Stimulated activated naive CD8-positive, alpha-beta T cell treated with anti-CD3 and anti-CD28 coated beads, Interleukin-15, Interleukin-2, amounts not matched to agents 100 ng/mL and 50 ng/mL, for 24 hours (primary cell): Measurements from ENCODE around the gene SLC20A1.
"Not testable (repeated sequence)": the region's sequence is repeated elsewhere in the genome, so short reads cannot be mapped to it uniquely, and the experiment has no call there.

Experiments
- H3K27ac Mint-ChIP-seq: one replicate; pipeline ENCODE4 v1.8.0; 2021; ENCODE audit warnings: mild to moderate bottlenecking, mixed read lengths
- H3K27me3 Mint-ChIP-seq: one replicate; pipeline ENCODE4 v1.8.0; 2021; ENCODE audit warnings: mixed read lengths
- H3K36me3 Mint-ChIP-seq: one replicate; pipeline ENCODE4 v1.8.0; 2021; ENCODE audit warnings: low read depth, mixed read lengths
- H3K4me1 Mint-ChIP-seq: one replicate; pipeline ENCODE4 v1.8.0; 2021; ENCODE audit warnings: low read depth, mixed read lengths
- H3K4me3 Mint-ChIP-seq: one replicate; pipeline ENCODE4 v1.8.0; 2021; ENCODE audit warnings: mild to moderate bottlenecking, mixed read lengths
- H3K9me3 Mint-ChIP-seq: one replicate; pipeline ENCODE4 v1.8.0; 2021; ENCODE audit warnings: mixed read lengths

SLC20A1 gene

DNA sequence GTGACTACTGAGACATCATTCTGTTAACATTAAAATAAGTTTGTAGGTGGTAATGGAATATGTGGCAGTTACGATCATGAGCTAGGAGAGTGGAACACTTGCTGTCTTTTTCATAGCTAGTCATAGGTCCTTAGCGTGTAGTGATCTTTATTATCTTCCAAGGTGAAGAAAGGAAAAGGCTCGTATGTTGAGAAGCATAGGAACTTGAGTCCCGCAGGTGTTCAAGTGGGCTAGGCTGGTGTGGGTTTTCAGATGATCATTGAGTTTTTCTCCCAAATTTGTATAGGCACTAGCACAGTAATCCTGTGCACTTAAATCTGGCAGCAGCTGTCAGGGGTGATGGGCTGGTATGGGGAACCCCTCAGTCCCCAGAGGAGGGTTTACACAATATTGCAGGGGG lies 10.9 kb downstream of the SLC20A1 start:
- Mint-ChIP-seq H3K27me3 (no peaks in the 10 kb centered on the region), H3K27ac (peak overlapping the region; percentile 56), H3K36me3 (peaks cover 90% of the 10 kb centered on the region), H3K4me3 (no peak overlapping the region), H3K4me1 (peaks cover 67% of the 10 kb centered on the region), H3K9me3 (no peaks in the 10 kb centered on the region)

DNA sequence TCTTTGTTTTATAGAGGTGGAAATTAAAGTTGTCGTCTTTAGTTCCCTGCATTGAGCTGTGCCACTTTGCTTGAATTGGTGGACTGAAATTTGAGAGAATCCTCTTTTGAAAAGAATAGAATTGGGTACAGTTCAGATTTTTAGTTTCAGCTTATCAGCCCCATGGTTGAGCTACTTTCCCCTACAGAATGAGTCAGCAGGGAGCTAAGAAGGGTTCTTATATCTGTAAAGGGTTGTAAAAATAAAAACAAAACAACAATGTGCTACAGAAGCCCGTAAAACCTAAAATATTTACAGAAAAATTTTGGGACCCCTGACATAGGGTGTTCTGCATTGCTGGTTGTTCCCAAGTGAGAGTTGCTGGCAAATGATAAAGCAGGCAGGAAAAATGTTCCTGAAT lies 12.6 kb downstream of the SLC20A1 start:
- Mint-ChIP-seq H3K27ac (no peak overlapping the region), H3K27me3 (no peaks in the 10 kb centered on the region), H3K9me3 (no peaks in the 10 kb centered on the region), H3K36me3 (peaks cover 88% of the 10 kb centered on the region), H3K4me3 (no peak overlapping the region), H3K4me1 (peaks cover 59% of the 10 kb centered on the region)

DNA sequence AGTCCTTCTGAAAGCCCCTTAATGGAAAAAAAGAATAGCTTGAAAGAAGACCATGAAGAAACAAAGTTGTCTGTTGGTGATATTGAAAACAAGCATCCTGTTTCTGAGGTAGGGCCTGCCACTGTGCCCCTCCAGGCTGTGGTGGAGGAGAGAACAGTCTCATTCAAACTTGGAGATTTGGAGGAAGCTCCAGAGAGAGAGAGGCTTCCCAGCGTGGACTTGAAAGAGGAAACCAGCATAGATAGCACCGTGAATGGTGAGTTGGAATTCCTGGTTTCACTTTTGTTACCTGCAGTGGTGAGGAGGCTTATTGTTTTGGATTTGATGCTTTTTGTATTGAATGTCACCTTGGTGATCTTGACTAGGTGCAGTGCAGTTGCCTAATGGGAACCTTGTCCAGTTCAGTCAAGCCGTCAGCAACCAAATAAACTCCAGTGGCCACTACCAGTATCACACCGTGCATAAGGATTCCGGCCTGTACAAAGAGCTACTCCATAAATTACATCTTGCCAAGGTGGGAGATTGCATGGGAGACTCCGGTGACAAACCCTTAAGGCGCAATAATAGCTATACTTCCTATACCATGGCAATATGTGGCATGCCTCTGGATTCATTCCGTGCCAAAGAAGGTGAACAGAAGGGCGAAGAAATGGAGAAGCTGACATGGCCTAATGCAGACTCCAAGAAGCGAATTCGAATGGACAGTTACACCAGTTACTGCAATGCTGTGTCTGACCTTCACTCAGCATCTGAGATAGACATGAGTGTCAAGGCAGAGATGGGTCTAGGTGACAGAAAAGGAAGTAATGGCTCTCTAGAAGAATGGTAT lies 13.3 kb downstream of the SLC20A1 start:
- no peaks in the 10 kb centered on the region for H3K9me3 Mint-ChIP-seq
- no peaks in the 10 kb centered on the region for H3K27me3 Mint-ChIP-seq
- H3K4me3 Mint-ChIP-seq = no peak overlapping the region
- peaks cover 88% of the 10 kb centered on the region for H3K36me3 Mint-ChIP-seq
- H3K27ac Mint-ChIP-seq = no peak overlapping the region
- H3K4me1 Mint-ChIP-seq = peaks cover 56% of the 10 kb centered on the region

- no peaks in the 10 kb centered on the region for H3K9me3 Mint-ChIP-seq
- H3K4me3 Mint-ChIP-seq = no peak overlapping the region
- peaks cover 50% of the 10 kb centered on the region for H3K4me1 Mint-ChIP-seq
- H3K36me3 Mint-ChIP-seq = peaks cover 92% of the 10 kb centered on the region
- peak overlapping the region; percentile 45 for H3K27ac Mint-ChIP-seq
- no peaks in the 10 kb centered on the region for H3K27me3 Mint-ChIP-seq
These were observed 14.4 kb downstream of the SLC20A1 start for GRCh38 chr2:112660138-112660537.

DNA sequence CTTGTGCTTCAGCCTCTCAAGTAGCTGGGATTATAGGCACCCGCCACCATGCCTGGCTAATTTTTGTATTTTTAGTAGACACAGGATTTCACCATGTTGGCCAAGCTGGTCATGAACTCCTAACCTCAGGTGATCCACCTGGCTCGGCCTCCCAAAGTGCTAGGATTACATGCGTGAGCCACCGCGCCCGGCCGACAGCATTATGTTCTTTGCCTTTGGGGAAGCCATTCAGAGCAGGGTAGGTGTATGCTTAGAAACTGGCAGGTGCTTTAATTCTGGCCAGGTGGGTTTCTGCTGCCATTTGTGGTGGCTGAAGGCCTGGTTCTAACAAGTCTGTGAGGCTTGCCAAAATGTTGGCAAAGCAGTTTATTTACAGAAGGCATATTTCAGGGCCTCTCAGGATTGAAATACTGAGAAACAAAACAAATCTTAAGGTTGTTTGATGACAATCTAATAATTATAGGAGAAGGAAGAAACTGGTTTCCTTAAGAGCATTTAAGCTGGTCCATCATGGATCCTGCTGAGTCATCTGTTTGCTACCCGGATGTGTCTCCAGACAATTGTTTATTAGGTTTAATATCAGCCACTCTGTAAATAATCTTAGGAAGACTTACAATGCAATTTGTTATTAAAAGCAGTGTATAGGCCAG lies 16.0 kb downstream of the SLC20A1 start:
- no peak overlapping the region for H3K27ac Mint-ChIP-seq
- no peaks in the 10 kb centered on the region for H3K27me3 Mint-ChIP-seq
- H3K4me1 Mint-ChIP-seq = peaks cover 40% of the 10 kb centered on the region
- no peak overlapping the region for H3K4me3 Mint-ChIP-seq
- H3K9me3 Mint-ChIP-seq = no peaks in the 10 kb centered on the region
- peaks cover 84% of the 10 kb centered on the region for H3K36me3 Mint-ChIP-seq

DNA sequence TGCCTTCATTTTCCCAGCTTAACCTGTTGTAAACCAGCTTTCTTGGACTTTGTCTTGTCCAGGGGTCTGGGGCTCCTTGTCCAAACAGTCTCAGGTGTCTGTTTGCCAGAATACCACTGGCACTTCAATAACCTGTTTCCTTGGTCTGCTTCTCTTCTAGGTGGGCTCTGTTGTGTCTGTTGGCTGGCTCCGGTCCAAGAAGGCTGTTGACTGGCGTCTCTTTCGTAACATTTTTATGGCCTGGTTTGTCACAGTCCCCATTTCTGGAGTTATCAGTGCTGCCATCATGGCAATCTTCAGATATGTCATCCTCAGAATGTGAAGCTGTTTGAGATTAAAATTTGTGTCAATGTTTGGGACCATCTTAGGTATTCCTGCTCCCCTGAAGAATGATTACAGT lies 17.0 kb downstream of the SLC20A1 start:
- Mint-ChIP-seq H3K36me3 (peaks cover 75% of the 10 kb centered on the region), H3K27ac (no peak overlapping the region), H3K9me3 (no peaks in the 10 kb centered on the region), H3K4me1 (peaks cover 31% of the 10 kb centered on the region), H3K27me3 (no peaks in the 10 kb centered on the region), H3K4me3 (no peak overlapping the region)

DNA sequence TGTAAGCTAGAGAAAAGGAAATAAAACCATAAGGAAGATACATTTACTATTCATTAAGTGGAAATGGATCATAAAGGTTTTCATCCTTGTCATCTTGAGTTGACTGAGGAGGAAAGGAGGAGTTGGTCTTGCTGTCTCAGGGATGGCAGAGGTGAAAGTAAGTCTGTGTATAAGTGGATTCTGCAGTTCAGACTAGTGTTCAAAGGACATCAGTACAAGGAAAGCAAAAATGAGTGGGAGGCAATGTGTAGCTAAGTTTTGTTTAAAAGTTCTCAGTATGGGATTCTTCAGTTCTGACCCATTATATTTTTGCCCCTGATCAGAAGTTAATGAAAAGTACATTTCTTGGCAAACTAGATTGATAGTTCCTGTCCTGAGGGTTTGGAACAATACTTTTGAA lies 18.9 kb downstream of the SLC20A1 start:
- H3K27ac Mint-ChIP-seq = no peak overlapping the region
- H3K4me1 Mint-ChIP-seq = peaks cover 12% of the 10 kb centered on the region
- H3K4me3 Mint-ChIP-seq = no peak overlapping the region
- H3K27me3 Mint-ChIP-seq = no peaks in the 10 kb centered on the region
- no peaks in the 10 kb centered on the region for H3K9me3 Mint-ChIP-seq
- peaks cover 58% of the 10 kb centered on the region for H3K36me3 Mint-ChIP-seq

DNA sequence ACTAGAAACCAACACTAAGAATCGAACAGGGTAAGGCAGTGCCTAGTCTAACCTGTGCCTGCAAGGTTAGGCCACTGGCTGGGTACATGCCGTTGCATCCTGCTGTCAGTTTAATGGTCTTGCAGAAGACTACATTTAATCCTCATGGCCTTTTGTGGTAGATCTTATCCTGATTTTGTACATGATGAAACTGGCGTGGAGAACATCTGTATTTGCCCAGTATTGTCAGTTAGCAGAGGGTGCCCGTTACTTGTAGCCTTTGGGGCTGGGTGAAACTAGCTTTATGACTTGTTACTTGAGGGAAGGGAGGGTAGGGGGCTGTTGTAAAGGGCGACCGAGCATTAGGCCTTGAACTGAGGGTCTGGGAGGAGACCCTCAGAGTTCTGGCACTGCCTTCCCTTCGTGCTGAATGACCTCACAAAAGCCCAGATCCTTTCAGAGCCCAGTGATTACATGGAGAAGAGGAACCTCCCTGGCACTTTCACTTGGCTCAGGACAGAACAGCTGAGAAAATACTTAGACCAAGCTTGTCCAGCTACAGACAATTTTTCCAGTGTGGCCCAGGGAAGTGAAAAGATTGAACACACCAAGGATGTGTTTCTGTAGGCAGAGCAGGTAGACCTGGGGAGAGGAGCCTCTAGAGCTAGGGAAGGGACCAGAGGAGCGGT lies 19.5 kb downstream of the SLC20A1 start:
- H3K36me3 Mint-ChIP-seq = peaks cover 52% of the 10 kb centered on the region
- H3K9me3 Mint-ChIP-seq = no peaks in the 10 kb centered on the region
- no peaks in the 10 kb centered on the region for H3K27me3 Mint-ChIP-seq
- peak overlapping the region; percentile 13 for H3K27ac Mint-ChIP-seq
- peaks cover 6% of the 10 kb centered on the region for H3K4me1 Mint-ChIP-seq
- H3K4me3 Mint-ChIP-seq = no peak overlapping the region

GRCh38 chr2:112666761-112667122 lies 21.0 kb downstream of the SLC20A1 start:
- Mint-ChIP-seq H3K4me3 (no peak overlapping the region), H3K27me3 (no peaks in the 10 kb centered on the region), H3K36me3 (peaks cover 39% of the 10 kb centered on the region), H3K27ac (no peak overlapping the region), H3K4me1 (no peaks in the 10 kb centered on the region), H3K9me3 (no peaks in the 10 kb centered on the region)

DNA sequence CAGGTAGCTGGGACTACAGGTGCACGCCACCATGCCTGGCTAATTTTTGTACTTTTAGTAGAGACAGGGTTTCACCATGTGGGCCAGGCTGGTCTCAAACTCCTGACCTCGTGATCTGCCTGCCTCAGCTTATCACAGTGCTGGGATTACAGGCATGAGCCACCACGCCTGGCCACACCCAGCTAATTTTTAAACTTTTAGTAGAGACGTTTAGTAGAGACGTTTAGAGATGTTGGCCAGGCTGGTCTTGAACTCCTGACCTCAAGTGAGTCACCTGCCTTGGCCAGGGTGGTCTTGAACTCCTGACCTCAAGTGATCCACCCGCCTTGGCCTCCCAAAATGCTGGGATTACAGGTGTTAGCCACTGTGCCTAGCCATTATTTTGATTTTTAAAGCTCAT lies 21.8 kb downstream of the SLC20A1 start:
- peaks cover 33% of the 10 kb centered on the region for H3K36me3 Mint-ChIP-seq
- not testable (repeated sequence) for H3K4me1 Mint-ChIP-seq, H3K4me3 Mint-ChIP-seq, H3K9me3 Mint-ChIP-seq, H3K27ac Mint-ChIP-seq, H3K27me3 Mint-ChIP-seq

GRCh38 chr2:112669667-112670066 lies 23.9 kb downstream of the SLC20A1 start:
- peaks cover 13% of the 10 kb centered on the region for H3K36me3 Mint-ChIP-seq
- H3K4me3 Mint-ChIP-seq = no peak overlapping the region
- no peaks in the 10 kb centered on the region for H3K9me3 Mint-ChIP-seq
- H3K27ac Mint-ChIP-seq = no peak overlapping the region
- H3K27me3 Mint-ChIP-seq = peaks cover 3% of the 10 kb centered on the region
- no peaks in the 10 kb centered on the region for H3K4me1 Mint-ChIP-seq

DNA sequence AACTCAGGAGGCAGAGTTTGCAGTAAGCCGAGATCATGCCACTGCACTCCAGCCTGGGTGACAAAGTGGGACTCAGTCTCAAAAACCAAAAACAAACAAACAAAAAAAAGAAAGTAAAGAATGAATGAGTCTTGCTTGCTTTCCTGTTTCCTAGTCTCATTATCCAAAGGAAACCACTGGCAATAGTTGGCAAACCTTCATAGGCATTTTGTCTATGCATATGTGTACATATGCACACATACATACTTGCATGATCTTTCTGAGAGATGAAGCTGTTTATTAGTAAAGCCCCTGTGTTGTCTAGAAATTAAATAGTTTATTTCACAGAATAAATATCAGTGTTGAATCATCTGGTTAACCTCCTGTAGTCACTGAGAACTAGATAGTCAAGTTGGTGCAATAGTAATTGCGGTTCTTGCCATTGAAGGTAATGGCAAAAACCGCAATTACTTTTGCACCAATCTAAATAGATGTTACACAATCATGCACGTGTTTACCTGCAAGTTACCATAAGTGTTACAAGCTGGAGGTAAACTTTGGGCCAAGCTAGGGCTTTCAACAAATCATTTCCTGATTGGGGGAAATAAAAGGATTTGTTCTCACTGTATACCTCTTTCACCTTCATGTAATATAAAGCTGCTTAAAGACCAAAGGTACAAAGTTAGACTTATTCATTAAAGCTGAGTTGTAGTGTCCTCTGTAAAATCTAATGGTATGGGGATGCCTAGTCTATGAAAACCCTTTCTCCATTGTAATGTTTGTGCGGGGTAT lies 24.7 kb downstream of the SLC20A1 start:
- peaks cover 5% of the 10 kb centered on the region for H3K36me3 Mint-ChIP-seq
- no peaks in the 10 kb centered on the region for H3K9me3 Mint-ChIP-seq
- no peak overlapping the region for H3K27ac Mint-ChIP-seq
- H3K27me3 Mint-ChIP-seq = peaks cover 3% of the 10 kb centered on the region
- no peak overlapping the region for H3K4me3 Mint-ChIP-seq
- no peaks in the 10 kb centered on the region for H3K4me1 Mint-ChIP-seq

- Mint-ChIP-seq H3K27ac (no peak overlapping the region), H3K9me3 (no peaks in the 10 kb centered on the region), H3K4me3 (no peak overlapping the region), H3K27me3 (peaks cover 3% of the 10 kb centered on the region), H3K36me3 (peaks cover 3% of the 10 kb centered on the region), H3K4me1 (no peaks in the 10 kb centered on the region)
These were observed 26.1 kb downstream of the SLC20A1 start for GRCh38 chr2:112671801-112672200.

DNA sequence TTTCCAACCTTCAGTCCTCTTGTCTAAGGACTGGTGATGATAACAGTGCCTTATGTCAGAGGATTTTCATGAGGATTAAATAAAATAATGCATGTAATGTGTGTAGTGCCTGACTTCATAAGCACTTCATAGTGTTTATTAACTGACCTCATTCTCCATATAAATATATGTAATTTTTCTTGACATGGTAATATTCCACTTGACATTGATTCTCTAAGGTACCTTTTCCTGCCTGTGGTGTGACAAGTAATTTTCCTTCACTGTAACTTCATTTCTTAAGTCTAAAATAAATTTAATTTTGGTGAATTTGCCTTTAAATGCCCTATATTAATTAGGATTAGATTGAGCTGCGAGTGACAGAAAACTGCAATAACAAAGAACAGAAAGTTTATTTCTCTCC lies 27.3 kb downstream of the SLC20A1 start:
- H3K4me3 Mint-ChIP-seq = no peak overlapping the region
- no peak overlapping the region for H3K27ac Mint-ChIP-seq
- peaks cover 3% of the 10 kb centered on the region for H3K27me3 Mint-ChIP-seq
- H3K36me3 Mint-ChIP-seq = peaks cover 3% of the 10 kb centered on the region
- no peaks in the 10 kb centered on the region for H3K9me3 Mint-ChIP-seq
- no peaks in the 10 kb centered on the region for H3K4me1 Mint-ChIP-seq

DNA sequence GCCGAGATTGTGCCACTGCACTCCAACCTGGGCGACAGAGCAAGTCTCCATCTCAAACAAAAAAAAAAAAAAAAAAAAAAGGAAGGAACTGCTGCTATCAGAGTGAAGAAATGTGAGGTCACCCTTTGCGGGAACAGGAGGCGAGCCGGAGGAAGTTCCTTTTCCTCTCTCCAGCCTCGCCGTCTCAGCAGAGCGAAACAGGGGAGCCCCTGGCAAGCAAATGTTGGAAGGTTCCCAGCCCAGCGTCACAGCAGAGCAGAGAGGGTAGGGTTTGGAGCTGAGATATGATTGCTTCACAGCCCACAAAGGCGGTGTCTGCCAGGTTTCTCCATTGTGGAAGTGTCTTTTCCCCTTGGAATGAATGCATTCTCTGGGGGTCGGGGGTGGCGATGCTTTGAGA lies 28.5 kb downstream of the SLC20A1 start:
- Mint-ChIP-seq H3K27me3 (peaks cover 3% of the 10 kb centered on the region), H3K27ac (no peak overlapping the region), H3K36me3 (no peaks in the 10 kb centered on the region), H3K4me3 (no peak overlapping the region), H3K9me3 (no peaks in the 10 kb centered on the region), H3K4me1 (no peaks in the 10 kb centered on the region)
